Hepatocyte (in vitro differentiated cells): Measurements from ENCODE around the gene ANO3.

Experiments
- CTCF ChIP-seq: fragments of 200-600 bp; sonication (generic); IDR thresholded peaks from 2 replicates; pipeline ENCODE4 v1.5.1; 2016; ENCODE audit warnings: antibody characterized with exemption, mild to moderate bottlenecking; ENCODE audit not compliant: poor library complexity
- EZH2phosphoT487 ChIP-seq: fragments of 200-600 bp; sonication (generic); IDR thresholded peaks from one replicate; pipeline ENCODE4 v1.6.1; 2018; ENCODE audit warnings: antibody characterized with exemption, mild to moderate bottlenecking, low read depth, moderate library complexity; ENCODE audit not compliant: unreplicated experiment, severe bottlenecking

GRCh38 chr11:26569646-26570045 lies 237.7 kb downstream of the ANO3 start:
- TF ChIP-seq CTCF (no peak), EZH2phosphoT487 (no peak)
